GM12864 (cell line): ENCODE measurements around the gene TP53INP2.

Experiments used
- DNase-seq: peaks from one replicate; pipeline ENCODE4 v3.0.0-alpha.2; 2011; ENCODE audit warnings: low read depth
- H3K4me3 ChIP-seq: 2 replicates; pipeline ENCODE4 v1.5.1; 2011; ENCODE audit warnings: mild to moderate bottlenecking, low read depth, low read length, control low read depth
- TF ChIP-seq, protein P1 (sequence below): IDR thresholded peaks from 2 replicates; pipeline ENCODE4 v1.5.1; 2011; ENCODE audit warnings: low read depth, mild to moderate bottlenecking, moderate library complexity, low read length, control low read depth, inconsistent platforms; ENCODE audit errors: missing control alignments

TP53INP2 gene

DNA sequence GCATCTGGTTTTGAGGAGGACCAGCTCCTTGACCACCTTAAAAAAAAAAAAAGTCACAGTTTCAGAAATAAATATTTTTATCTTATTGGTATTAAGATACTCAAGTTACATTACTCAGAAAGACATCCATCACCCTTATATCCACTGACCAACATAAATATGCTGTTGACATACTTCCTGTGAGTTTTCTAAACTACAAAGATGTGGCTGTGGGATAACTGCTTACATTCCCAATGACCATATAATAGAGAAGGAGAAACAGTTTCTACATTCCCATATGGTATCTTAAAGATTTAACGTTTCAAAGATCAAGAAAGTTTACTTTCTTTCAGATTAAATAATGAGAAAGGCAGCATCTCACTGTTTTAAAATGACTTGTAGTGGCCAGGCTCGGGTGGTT lies 46.3 kb downstream of the TP53INP2 start:
- DNase-seq, result no peak
- no peak overlapping the region for H3K4me3 ChIP-seq
- TF ChIP-seq, protein P1, sequence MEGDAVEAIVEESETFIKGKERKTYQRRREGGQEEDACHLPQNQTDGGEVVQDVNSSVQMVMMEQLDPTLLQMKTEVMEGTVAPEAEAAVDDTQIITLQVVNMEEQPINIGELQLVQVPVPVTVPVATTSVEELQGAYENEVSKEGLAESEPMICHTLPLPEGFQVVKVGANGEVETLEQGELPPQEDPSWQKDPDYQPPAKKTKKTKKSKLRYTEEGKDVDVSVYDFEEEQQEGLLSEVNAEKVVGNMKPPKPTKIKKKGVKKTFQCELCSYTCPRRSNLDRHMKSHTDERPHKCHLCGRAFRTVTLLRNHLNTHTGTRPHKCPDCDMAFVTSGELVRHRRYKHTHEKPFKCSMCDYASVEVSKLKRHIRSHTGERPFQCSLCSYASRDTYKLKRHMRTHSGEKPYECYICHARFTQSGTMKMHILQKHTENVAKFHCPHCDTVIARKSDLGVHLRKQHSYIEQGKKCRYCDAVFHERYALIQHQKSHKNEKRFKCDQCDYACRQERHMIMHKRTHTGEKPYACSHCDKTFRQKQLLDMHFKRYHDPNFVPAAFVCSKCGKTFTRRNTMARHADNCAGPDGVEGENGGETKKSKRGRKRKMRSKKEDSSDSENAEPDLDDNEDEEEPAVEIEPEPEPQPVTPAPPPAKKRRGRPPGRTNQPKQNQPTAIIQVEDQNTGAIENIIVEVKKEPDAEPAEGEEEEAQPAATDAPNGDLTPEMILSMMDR, result no peak

DNA sequence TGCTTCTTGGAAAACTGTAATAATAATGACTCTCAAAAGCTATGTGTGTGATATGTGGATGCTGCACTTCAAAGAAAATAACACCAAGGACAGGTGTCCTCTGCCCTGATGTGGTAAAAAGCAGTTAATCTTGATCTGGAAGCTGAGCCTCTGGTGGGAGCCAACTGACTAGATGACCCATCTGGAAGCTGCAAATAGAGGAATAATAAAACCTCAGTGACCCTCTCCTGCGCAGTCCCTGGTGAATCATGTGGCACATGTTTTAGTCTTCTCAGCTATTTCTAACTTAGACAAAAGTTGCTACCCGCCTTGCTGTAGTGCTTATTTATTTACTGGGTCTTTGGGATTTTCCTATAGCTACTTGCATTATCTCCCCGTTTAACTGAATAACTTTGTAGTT lies 47.3 kb downstream of the TP53INP2 start:
- TF ChIP-seq, protein P1, result no peak
- no peak for DNase-seq
- no peak overlapping the region for H3K4me3 ChIP-seq

DNA sequence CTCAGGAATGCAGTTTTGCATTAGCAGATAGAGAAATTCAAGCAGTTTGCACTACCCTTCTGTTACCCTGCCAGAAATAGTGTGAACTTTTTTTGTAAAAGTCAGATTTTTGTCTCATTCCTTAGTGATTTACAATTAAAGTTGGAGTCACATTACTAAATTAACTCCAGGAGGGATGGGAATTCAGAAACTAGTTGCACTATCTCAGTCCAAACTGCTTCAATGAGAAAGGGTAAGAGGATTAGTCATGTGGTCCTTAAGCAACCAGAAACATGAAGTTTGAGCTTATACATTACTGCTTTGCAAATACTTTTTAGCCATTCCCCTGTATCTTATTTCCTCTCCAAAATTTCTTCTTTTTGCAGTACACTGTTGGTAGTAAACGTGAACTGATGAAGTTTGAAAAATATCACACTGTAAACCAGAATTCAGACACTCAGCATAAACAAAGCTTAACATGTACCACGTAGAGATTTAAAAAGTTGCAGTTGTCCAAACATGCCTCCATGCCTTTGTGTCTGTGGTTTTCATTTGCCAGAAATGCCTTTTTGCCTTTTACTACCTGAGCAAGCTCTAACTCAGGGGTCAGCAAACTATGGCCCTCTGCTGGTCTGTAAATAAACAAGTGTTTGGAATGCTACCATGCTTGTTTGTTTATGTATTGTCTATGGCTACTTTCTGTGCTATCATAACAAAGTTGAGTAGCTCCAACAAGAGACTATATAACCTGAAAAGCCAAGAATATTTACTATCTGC lies 49.7 kb downstream of the TP53INP2 start:
- TF ChIP-seq, protein P1, result peak; percentile 15
- DNase-seq, result no peak
- no peak overlapping the region for H3K4me3 ChIP-seq

DNA sequence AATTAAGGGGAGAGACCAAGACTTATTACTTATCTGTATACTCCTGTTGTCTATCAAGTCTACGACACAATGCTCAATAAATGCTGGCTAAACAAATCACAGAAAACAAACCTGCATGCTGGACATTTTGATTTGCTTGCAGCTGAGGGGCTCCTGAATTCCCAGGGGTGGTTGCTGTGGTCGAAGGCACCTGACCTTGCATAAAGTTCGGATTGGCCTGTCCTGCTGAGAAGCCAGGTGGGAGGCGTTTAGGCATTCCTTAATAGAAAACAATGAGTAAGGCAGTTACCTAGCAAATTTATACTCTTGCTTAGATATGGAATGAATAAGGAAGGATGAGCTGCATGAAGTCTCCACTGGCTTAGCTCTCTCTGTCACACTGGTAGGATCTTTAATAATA lies 50.5 kb downstream of the TP53INP2 start:
- no peak overlapping the region for H3K4me3 ChIP-seq
- TF ChIP-seq, protein P1, result no peak
- DNase-seq, result no peak

DNA sequence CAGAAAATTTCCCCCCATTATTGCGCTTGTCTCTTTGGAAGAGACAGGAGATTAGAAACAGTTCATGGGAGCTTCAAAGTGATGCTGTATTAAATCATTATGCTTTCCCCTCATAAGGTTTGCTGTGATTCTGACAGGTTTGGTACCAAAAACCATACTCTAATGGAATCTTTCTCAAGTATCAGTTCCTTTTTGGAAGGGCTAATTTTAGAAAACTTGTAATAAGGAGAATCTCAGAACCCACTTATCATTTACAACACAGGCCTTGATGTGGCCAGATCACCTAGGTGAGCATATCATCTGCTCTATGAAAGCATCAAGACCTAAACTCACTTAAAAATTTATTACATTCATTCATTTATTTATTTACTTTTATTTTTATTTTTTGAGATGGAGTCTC lies 51.2 kb downstream of the TP53INP2 start:
- H3K4me3 ChIP-seq, result no peak overlapping the region
- TF ChIP-seq, protein P1, result no peak
- DNase-seq, result no peak

DNA sequence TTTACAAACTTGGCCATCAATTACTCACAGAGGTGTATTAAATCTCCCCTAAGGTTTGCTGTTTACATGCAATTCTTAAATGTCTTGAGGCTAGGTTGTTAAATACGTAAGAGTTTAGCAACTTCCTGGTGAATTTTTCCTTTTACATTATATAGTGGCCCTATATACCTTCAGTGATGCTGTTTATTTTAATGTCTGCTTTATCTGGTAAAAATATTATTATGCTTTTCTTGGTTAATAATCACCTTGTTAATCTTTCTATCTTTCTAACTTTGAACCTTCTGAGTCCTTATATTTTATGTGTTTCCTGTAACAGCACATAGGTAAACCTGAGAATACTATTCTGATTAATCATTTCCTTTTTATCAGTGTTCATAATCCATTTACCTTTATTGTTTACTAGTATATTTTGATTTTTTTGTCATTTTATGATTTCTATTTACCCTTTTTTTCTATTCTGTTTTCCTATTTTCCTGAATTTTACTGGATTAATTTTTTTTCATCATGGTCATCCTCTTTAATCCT lies 57.9 kb downstream of the TP53INP2 start:
- TF ChIP-seq, protein P1, result no peak
- no peak overlapping the region for H3K4me3 ChIP-seq
- no peak for DNase-seq
